G401.6 (cell line): ENCODE data around the gene CACNB2.
"Not testable (repeated sequence)": the region's sequence is repeated elsewhere in the genome, so short reads cannot be mapped to it uniquely, and the experiment has no call there.

Experiments
- FAIRE-seq: peaks from 2 replicates; lab custom pipeline; 2012; peaks lifted over from hg19 to GRCh38; lab: Jason Lieb, UNC

CACNB2 gene

DNA sequence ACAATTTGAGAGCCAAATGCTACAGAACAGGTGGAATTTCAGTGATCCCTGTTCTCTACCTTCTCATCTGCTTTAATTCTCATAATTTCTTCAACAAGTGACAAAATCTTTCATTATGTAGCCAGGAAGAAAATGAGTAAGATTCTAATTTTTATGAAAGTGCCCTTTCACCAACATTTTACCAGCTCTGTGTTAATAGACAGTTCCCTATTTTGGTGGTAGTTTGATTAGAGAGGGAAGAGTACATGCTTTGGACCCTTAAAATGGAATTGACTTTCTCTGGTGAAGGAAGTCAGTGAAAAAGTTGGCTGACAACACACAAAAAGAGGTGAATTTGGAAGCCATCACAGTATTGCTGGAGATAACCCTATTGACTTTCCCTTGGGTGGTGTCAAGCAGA, 61.7 kb downstream of the CACNB2 start:
- FAIRE-seq: no peak

DNA sequence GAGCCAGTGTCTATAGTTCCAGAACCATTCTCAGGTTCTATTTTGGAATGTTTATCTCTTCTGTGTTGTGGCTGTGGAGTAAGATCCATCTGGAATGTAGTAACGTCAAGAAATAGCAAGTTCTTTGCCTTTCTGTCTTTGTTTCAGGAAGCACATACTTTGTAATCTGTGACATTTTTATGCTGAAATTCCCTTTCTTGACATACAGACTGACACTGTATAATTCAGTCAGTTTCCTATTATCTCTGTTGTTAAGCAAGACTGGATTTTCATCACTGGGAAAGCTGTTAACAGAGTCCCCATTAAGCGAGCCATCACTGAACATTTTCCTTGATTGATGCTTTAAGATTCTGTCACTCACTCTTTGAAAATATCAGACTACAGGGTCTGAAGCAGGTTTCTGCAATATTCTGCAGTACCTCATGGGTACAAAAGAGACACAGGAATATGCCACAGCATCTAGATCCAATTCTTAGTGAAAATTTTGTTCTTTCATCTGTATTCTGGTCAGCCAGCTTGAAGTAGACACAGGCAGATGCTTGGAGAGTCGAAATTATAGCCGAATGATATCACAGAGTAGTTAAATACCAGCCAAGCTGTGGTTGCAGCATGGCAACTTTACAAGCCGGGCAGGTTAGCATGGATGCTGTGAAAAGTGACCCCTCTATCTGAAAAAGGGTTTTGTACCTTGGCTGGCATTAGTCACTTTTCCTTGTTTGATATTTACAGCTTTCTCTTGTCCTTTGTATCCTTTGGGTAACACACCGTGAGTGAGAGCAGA, 62.6 kb downstream of the CACNB2 start:
- FAIRE-seq: no peak

DNA sequence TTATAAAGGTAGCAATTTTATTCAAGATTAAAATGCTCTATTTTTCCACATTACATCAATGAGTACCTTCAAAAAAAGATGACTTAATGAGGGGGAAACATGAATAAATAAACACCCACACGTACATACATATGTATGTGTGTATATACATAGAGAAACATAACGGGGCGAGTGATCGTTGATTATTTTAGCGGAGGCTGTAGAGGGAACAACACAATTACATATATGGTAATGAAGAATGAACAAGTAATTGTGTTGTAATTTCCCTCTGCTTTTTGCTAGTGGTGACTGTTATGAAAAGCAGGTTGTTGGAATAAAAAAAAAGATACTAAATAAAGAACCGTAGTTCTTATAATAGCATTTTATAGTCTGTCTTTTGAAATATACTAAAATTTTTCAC, 63.2 kb downstream of the CACNB2 start:
- FAIRE-seq: no peak

DNA sequence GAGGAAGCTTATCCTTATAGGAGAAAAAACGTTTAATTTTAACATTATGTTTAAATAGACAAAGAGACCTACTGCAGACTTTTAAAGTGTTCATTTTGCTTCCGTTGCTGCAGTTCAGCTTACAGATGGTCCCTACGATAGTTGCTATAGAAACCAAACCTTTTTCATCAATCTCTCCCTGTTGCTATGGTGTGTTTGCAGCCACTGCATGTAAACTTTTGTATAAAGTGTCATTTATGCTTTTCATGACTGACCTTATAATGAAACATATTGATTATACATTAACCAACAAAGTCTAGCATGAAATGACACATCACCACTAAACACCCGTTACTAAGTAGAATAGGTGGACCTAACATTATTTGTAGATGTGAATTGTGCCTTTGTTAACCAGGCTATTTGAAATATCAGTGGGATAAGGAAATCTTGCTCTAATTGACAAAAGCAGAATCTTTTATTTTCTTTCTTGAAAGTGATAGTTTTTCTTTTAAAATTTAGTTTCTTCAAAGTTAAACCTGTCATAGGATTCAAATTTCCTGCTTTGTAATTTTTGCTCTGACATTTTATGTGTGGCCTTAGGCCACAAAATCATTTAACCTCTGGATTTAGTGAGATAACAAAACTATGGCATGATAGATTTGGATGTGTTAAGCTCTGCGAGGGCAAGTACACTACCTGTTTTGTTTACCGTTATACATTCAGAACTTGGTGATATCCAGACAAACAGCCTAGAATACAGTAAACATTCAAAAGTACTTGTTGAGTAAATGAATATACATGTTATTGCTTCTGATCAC, 64.0 kb downstream of the CACNB2 start:
- no peak for FAIRE-seq

GRCh38 chr10:18205098-18205834, 65.0 kb downstream of the CACNB2 start:
- no peak for FAIRE-seq

GRCh38 chr10:18208186-18208585, 68.0 kb downstream of the CACNB2 start:
- not testable (repeated sequence) for FAIRE-seq

DNA sequence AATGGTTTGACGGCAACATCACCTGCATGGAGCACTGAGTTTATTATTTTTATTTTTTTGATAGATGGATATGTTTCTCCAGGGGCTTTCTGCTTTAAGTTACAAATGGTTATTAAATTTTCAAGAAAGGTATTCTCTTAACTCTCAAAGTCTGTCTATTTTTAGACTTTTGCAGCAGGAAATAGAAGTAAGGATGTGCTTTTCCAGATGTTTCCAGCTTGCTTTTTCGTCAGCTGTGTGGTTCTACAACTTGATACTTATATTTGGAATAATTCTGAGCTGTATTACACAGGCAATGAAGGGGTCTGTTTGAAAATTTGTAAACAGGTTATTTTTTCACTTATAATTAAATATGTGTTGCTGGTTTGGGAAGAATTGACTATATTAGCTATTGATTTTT, 69.0 kb downstream of the CACNB2 start:
- FAIRE-seq: no peak

GRCh38 chr10:18210711-18211110, 70.5 kb downstream of the CACNB2 start:
- FAIRE-seq: no peak

GRCh38 chr10:18211862-18212261, 71.6 kb downstream of the CACNB2 start:
- no peak for FAIRE-seq

GRCh38 chr10:18213271-18213670, 73.0 kb downstream of the CACNB2 start:
- FAIRE-seq: no peak

DNA sequence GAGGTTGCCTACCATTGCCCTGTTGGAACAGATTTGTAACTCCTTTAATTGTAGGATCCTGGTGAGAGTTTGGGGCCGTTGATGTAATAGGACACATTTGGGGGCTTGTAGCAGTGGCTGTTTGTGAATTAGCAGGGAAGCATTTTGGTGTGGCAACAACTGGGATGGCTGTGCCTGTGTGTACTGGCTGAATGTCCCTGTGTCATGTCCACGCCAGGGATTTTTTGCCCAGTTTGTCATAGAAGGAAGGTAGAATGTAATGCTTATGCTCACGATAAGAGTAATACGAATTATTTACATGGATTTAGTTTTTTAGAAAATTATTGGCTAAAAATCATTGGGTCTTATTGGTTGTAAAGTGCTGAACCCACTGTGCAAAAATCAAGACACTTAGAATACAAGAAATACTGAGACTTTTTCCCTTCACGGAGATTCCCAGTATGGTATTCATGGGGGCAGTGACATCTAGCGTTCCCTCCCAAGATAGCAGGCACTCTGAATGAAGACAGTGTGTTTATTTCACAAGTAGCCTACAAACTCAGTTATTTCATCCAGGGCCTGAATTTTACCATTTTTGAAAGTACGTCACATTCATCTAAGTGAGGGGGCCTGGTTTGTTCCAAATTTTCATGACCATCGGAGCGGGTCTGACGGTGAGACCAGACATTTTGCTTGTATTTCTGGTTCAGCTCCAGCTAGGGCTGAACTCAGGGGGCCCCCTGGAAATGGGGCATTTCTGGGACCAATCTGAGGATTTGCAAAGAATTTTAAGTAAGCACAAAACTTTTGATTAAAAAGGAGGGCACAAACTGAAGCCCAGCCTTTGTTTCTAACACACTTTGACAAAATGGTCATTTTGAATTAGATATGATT, 74.7 kb downstream of the CACNB2 start:
- FAIRE-seq: peak; percentile 88

DNA sequence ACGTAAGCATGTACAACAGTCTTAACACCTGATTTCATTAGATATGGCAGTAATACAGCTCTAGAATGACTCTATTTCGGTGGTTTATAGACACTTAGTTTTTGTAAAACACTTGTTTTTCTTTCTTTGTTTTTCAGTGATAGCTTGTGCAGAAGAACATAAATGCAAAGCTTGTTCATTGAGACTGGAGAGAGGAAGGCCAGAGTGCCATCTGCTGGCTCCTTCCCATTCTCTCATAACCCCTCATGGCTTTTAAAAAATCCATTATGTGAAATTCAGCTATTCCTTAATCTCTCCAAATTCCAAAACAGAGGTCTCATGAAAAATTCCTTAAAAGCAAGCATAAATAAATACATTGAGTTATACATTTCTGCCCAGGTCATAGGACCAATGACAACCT, 76.3 kb downstream of the CACNB2 start:
- no peak for FAIRE-seq

GRCh38 chr10:18217577-18217976, 77.4 kb downstream of the CACNB2 start:
- FAIRE-seq: no peak

DNA sequence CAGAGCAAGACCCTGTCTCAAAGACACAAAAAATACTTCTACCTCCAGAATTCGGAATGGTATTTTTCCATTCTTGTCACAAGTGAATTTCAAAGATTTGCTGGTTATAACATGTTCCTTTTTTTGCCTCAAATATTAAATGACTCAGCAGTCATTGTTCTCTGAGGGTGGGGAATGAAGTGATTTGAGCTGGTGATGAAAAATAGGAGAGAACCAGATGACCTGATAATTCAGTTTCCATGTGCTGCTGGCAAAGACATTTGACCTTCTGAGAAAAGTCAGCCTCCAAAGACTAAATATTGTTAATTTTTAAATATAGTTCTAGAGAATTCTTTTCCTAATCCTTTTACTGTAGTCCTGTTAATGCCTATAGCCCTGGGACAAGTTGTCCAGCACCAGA, 78.9 kb downstream of the CACNB2 start:
- FAIRE-seq: no peak

DNA sequence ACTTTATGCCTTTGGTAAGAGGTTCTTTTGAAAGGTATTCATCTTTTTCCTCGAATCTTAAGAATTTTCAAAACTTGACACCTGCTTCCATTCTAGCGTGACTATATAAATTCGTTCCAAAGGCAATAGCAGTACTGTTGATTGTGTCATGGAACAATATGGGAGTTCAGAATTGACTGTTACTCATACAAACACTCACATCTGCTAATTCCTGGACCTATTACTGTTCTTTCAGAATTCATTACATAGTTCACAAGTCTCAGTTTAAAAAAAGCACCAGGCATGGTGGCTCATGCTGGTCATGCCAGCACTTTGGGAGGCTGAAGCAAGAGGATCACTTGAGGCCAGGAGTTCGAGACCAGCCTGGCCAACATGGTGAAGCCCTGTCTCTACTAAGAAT, 80.9 kb downstream of the CACNB2 start:
- FAIRE-seq: no peak

- no peak for FAIRE-seq
Measured at GRCh38 chr10:18221882-18222281, 81.7 kb downstream of the CACNB2 start.

GRCh38 chr10:18222866-18223265, 82.6 kb downstream of the CACNB2 start:
- no peak for FAIRE-seq

DNA sequence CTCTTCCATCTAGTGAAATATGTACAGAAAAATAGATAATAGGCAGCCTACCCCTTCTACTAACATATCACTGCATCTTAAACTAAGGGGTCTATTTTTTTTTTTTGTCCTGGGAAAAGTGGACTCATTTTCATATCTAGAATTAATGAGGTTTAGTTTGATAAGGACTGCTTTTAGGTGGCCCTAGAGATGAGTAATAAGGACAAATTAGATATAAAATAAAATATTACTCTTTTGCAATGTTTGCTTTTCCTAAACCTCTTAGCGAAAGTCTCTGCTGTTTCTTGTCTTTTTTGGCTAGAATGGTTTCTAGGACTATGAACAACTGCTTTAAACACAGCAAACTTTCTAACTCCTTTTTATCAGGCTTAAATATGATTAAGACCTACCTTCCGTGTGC, 83.7 kb downstream of the CACNB2 start:
- FAIRE-seq: no peak

DNA sequence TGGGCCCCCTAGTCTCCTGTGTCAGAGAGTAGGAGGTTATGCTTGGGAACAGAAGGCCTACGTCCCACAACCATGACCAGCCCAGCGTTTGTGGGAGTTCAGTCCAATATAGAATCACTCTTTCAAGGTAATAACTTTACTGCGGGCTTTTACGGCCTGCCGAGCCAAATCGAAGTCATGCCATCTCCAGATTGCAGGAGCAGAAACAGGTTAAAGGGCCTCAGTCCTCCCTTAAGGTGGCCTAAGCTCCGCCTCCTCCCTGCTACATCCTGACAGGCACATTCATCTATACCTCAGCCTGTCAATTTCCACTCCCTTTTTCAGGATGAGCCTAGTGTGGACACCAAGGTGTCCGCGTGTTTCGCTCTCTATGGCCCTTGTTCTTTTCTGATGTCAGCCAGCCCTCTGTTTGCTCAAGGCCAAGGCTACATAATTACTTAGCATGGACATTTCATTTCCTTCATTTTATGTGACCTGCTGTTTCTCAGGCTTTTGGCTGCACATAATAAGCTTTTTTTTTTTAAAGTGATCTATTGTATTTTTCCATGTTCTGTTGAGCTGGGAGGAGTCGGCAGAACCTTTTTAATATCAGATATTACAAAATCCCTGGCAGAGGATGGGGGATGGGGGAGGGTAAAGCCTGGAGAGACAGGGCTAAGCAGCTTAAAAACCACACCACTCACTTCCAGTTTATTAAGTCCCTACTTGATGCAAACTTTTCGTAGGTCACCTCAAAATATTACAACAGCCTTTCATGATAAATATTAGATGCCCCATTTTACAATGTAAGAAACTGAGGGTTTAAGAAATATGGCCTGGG, 84.6 kb downstream of the CACNB2 start:
- FAIRE-seq: no peak

DNA sequence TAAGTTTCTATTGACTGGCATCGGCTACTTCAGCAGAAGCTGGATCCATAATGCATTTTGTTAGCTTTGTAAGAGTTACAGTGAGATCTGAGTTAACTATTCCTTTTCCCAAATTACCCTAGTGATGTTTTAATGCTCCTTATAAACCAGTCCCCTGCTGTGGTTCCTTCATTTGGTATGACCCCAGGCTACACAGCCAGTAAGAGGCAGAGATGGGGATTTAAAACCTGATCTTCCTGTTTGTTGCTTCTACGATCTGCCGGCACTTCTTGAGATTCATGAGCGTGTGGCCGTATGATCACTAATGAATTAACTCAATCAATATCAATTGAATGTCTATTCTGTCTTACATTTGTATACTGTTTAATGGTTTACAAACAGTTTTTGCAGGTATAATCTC, 86.1 kb downstream of the CACNB2 start:
- no peak for FAIRE-seq

DNA sequence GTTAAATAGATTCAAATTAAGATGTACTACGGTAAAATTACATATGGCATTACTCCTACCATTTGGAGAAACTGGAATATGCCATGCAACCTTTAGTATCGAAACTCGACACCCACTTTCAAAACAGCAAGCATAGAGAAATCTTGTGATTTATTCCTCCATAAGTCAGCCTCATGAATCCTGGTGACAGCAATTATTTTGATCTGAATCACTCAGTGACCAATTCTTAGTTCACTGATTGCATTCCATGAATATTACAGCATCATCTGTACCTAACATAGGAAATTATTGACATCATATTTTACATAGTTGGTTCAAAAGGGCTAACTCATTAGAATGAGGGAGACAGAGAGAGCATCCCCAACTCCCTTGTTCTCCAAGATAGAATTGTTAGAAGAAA, 89.6 kb downstream of the CACNB2 start:
- no peak for FAIRE-seq
